ENCODE data around the gene FKRP. TPM values are rescaled to one million over a fixed set of nuclear protein-coding genes. Genes with fewer than 3 reads are reported as not detected.
A peak's percentile ranks its signal among the peaks of the same experiment; 100 is the strongest.

Gene FKRP
- polyA plus RNA-seq, 4 donors, result 15.7 to 29.3 (median 26.4) TPM

GRCh38 chr19:46731007-46731501 is 14.8 kb upstream of the FKRP start:
- DNase-seq (ENCODE audit: low read depth in 4 of 4, low spot score in 2 of 4), result no peak

DNA sequence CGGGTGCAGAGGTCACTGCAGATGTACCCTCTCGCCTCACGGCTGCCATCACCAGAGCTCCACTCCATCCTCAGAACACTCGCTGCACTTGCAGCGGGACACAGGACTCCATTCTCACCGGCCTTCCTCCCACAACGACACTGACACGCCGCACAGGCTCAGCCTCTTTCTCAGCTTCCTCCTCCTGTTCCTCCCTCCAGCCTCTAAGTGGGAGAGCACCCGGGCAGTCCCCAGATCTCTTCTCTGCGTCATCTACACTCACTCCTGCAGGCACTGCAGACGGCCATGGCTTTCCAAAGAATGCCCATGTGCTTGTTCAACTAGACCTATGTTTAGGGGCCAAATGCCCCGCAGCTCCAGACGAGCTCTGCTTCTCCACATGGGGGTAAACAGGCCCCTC is 14.3 kb upstream of the FKRP start:
- no peak for DNase-seq (ENCODE audit: low read depth in 4 of 4, low spot score in 2 of 4)

DNA sequence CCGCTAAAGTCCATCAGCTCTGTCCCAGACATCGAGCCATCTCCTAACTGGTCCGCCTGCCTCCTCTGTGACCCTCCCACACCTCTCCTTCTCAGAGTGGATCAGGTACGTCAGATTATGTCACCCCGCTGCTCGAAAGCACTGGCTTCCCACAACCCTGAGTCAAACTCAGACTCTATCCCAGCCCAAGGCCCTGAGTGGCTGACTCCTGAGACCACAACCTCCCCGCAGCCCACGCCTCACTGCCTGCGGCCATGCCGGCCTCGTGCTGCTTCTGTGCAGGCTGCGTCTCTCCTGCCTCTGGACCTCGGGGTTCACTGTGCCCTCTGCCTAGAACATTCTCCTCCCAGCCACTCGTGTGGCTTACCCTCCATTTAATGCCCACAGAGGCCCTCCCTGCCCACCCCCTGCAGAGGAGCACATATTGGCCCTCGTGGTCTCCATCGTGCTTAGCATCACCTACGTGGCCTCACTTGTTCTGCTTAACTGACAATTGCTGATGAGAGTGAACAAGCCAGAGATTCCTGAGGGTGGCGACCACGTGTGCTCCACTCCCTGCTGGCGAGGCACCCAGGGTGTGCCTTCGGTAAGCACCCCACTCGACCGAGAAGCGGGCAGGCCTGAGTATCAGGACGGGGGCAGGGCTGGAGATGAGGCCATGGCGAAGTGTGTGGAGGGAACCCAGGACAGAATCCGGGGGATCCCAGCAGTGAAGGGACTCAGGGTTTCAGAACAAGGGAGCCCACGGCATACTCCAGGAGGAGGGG is 13.5 kb upstream of the FKRP start:
- no peak for DNase-seq (ENCODE audit: low read depth in 4 of 4, low spot score in 2 of 4)

DNA sequence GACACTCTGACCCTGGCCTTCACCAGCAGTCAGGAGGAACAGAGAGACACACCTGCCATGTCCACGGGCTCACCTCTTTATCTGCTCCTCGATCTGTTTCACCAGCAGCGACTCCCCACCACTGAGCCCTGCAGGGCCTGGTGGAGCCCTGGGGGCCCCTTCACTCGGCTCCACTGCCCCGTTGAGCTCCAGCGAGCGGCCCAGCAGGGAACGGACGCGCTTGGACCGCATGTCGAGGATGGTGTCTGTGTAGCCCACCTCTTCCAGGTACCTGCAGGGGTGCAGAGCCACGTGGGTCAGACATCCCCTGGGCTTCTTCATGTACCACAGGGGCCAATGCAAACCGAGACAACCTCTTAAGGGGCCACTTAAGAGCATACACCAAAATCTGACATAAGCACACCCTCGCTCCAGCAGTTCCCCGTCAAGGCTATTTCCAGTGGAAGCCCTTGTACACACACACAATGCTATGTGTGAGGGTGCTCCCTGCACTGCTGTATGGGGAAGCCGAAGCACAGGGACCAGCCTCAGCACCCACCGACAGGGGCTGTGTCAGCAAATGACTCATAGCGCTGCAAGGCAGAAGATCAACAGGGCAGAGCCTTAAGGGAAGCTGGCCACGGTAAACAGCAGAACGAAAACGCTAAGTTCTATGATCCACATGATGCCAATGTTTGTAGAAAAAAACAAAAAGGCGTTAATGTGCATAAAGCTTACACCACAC is 12.7 kb upstream of the FKRP start:
- DNase-seq (ENCODE audit: low read depth in 4 of 4, low spot score in 2 of 4), result no peak

DNA sequence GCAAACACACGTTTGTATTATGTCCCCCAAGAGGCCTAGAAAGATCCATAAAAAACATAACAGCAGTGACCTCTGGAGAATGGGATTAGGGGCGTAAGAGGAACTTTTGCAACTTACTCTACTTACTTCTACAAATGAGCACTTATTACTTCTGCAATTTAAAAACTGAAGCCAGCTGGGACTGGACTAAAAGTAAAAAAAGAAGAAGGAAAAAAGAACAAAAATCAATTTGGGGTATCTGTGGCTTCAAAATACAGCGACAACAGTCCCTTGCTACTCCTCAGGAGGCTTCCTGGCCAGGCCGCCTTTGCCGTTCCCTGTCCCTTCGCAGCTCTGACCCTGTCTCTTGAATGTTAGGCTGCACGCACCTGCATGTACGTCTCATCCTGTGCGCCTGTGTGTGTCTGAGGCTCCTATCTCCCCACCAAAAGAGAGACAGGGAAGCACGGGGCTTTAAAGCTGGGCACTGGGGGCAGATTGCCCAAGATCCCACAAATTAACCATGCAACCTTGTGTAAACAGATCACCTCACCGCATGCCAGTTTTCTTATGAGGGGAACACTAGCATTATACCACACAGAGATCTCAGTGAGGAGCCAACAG is 12.1 kb upstream of the FKRP start:
- no peak for DNase-seq (ENCODE audit: low read depth in 4 of 4, low spot score in 2 of 4)

DNA sequence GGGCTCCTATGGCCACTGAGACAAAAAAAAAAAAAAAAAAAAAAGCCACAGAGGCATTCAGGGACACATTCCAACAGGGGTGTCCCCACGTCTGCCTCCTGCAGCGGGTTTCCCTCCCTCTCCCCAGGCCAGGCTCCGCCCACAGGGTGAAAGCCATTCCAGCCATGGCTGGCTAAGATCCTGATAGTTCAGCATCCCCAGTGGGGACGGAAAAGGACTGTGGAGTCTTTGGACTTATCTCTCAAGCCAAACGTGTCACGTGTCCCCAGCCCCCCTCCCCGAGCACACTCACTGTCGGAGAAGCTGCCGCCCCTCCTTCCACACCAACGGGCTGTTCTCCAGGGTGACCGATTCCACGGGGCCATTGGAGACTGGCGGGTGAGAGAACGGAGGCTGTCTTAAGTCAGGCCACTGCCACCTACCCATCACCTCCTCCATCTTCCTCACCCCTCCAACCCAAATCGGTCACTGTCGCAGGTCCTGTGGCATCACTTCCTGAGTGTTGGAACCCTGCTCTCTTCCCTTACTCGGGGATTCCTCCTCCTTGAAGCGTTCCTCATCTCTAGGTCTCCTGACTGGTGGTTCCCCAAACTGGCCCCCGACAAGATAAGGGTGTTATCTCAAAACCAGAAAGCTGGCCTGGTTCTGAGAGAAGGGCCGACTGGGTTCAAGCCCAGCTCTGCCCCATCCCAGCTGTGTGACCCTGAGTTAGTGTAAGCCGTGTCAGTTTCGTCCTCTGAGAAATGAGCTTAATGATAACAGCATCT is 9.1 kb upstream of the FKRP start:
- no peak for DNase-seq (ENCODE audit: low read depth in 4 of 4, low spot score in 2 of 4)

GRCh38 chr19:46737298-46737654 is 8.6 kb upstream of the FKRP start:
- DNase-seq (ENCODE audit: low read depth in 4 of 4, low spot score in 2 of 4), result no peak

DNA sequence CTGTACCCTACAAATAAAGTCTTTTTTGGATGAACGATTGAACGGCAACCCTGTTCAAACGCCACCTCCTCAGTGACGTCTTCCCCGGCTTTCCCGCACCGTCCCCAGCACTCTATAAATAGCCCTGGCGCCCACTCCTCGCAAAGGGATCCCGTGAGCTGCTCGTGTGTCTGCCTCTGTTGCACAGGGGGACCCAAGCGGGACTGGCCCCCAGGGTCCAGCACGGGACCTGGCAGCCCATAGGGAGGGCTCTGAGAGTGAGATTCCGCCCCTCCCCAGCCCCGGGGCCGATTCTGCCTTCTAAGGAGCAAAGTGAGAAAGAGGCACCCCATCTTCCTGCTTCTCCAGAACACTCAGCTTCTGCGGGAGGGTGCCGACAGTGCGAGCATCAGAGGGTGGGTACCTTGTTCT is 8.1 kb upstream of the FKRP start:
- DNase-seq (ENCODE audit: low read depth in 4 of 4, low spot score in 2 of 4), result no peak

GRCh38 chr19:46739290-46739771 is 6.5 kb upstream of the FKRP start:
- DNase-seq (ENCODE audit: low read depth in 4 of 4, low spot score in 2 of 4), result no peak

- DNase-seq (ENCODE audit: low read depth in 4 of 4, low spot score in 2 of 4), result no peak
Measured at GRCh38 chr19:46741447-46741846, 4.4 kb upstream of the FKRP start.

GRCh38 chr19:46742926-46743480 is 2.9 kb upstream of the FKRP start:
- DNase-seq (ENCODE audit: low read depth in 4 of 4, low spot score in 2 of 4), result no peak

DNA sequence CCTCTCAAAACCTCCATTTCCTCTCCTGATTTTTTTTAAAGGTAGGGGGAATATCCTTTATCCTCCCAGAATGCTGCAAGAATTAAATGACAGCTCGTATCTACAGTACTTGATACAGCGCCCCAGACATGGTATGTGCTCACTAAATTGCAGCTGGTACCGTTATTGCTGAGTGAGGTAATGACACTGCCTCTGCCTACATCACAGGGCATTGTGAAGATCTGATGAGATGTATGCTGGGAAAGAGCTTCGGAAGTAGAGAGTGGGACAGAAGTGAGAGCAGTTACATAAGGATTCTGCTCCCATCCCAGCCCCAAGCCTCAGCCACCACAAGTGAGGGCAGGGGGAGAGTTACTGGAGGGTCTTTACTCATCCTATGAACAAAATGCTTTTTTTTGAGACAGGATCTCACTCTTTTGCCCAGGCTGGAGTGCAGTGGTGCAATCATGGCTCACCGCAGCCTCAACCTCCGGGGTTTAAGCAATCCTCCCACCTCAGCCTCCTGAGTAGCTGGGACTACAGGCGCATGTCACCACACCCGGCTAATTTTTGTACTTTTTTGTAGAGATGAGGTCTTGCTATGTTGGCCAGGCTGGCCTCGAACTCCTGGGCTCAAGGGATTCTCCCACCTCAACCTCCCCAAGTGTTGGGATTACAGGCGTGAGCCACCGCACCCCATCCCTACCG is 1.7 kb upstream of the FKRP start:
- no peak for DNase-seq (ENCODE audit: low read depth in 4 of 4, low spot score in 2 of 4)

- DNase-seq (ENCODE audit: low read depth in 4 of 4, low spot score in 2 of 4), result no peak
Measured at GRCh38 chr19:46745030-46745429, 827 bp upstream of the FKRP start.

DNA sequence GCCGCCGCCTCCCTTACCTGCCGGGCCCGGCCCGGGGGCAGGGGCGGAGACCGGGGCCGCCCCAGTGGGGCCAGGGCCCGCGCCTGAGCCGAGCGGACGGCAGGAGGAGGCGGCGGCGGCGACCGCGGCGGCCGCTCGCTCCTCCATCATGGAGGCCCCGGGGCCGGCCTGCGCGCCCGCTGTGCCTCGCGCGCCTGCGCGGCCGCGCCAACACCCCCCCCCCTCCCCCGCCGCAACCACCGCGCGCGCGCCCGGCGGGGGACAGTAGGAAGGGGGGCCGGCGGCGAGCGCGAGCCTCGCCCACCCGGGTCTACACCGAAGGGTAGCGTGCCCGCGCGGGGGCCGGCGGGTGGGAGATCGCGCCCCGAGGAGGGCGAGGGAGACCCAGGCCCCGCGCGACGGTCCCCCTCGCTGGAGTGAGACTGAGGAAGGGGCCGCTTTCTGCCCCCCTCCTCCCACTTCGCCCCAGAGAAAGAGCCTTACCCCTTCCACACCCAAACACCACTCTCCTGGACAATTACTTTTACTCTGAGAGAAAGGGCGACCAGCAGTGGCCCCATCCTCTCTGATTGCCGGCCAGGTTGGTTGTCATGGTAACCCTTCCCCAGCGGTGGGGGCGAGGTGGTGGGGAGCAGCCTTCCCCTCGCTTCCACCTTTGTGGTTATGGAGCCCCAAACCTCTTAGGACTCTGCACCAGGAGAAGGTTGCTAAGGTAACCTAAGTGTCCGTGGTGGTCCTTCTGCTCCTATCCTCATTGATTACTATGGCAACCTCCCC is 612 bp downstream of the FKRP start, which contains the start of gene STRN4:
Gene STRN4, minus strand, starts transcription at position 170 of the 777 bp plus-strand sequence. Its CDS starts 20 bp downstream, at position 150.
- no peak for DNase-seq (ENCODE audit: low read depth in 4 of 4, low spot score in 2 of 4)

- DNase-seq (ENCODE audit: low read depth in 4 of 4, low spot score in 2 of 4), result no peak
Measured at GRCh38 chr19:46748325-46749109, 2.7 kb downstream of the FKRP start.

GRCh38 chr19:46753420-46754155 is 7.7 kb downstream of the FKRP start:
- peak in 1 of 4 donors; percentile 36 for DNase-seq (ENCODE audit: low read depth in 4 of 4, low spot score in 2 of 4)

DNA sequence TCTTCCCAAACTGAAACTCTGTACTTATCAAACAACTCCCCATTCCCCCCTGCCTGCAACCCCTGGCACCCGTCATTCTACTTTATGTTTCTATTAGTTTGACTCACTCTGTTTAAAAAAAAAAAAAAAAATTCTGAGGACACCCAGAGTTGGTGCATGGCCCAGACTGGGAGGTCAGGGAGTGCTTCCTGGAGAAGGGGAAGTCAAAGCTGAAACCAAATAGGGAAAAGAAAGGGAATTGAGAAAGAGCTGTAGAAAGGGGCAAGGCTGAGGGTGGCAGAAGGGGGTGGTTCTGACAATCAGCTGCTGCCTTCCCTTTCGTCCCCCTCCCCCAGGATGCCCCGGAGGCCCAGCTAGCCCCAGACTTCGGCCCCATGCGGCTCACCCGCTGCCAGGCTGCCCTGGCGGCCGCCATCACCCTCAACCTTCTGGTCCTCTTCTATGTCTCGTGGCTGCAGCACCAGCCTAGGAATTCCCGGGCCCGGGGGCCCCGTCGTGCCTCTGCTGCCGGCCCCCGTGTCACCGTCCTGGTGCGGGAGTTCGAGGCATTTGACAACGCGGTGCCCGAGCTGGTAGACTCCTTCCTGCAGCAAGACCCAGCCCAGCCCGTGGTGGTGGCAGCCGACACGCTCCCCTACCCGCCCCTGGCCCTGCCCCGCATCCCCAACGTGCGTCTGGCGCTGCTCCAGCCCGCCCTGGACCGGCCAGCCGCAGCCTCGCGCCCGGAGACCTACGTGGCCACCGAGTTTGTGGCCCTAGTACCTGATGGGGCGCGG is 9.4 kb downstream of the FKRP start:
- no peak for DNase-seq (ENCODE audit: low read depth in 4 of 4, low spot score in 2 of 4)

All from left renal cortex interstitium (tissue), 4 donors.